Transverse colon (tissue), 4 donors: ENCODE data around the gene CFAP92. TPM values are rescaled to one million over a fixed set of nuclear protein-coding genes. Genes with fewer than 3 reads are reported as not detected.

ENCODE experiments used
- DNase-seq: peaks from one replicate; pipeline ENCODE4 v3.0.0-alpha.2; 2019
- H3K27ac ChIP-seq, 4 donors: fragments of 200-600 bp; sonication (generic); 2 replicates each; pipeline ENCODE4 v1.5.1; 2016 to 2018; ENCODE audit warnings: inconsistent platforms in 4 of 4
- H3K27me3 ChIP-seq: fragments of 200-600 bp; sonication (generic); 2 replicates; pipeline ENCODE4 v1.5.1; 2017; ENCODE audit warnings: inconsistent platforms
- H3K36me3 ChIP-seq, 4 donors: fragments of 200-600 bp; sonication (generic); 2 replicates each; pipeline ENCODE4 v1.5.1; 2017 to 2019; ENCODE audit warnings: inconsistent platforms in 4 of 4
- H3K4me1 ChIP-seq, 4 donors: fragments of 200-600 bp; sonication (generic); 2 replicates each; pipeline ENCODE4 v1.5.1; 2017 to 2020; ENCODE audit warnings: inconsistent platforms in 4 of 4
- H3K4me3 ChIP-seq, 4 donors: fragments of 200-600 bp; sonication (generic); 1 replicate in 1 of 4; 2 replicates in 3 of 4; pipeline versions ENCODE4 v1.5.1 to v1.6.1; 2017 to 2019; ENCODE audit warnings: inconsistent platforms in 4 of 4
- H3K9me3 ChIP-seq, 2 donors: fragments of 200-600 bp; sonication (generic); 2 replicates each; pipeline ENCODE4 v1.5.1; 2017 to 2019; ENCODE audit warnings: inconsistent platforms in 2 of 2
- EP300 ChIP-seq: sonication (generic); formaldehyde crosslinking; IDR thresholded peaks from one replicate; pipeline ENCODE4 v1.6.1; 2017; ENCODE audit warnings: antibody characterized with exemption, low read depth
- POLR2A ChIP-seq: fragments of 450-650 bp; IDR thresholded peaks from one replicate; pipeline ENCODE4 v1.6.1; 2016; ENCODE audit warnings: antibody characterized with exemption, mild to moderate bottlenecking, moderate library complexity
- POLR2AphosphoS5 ChIP-seq, 3 donors: sonication (generic); formaldehyde crosslinking; IDR thresholded peaks; one replicate each; pipeline ENCODE4 v1.6.1; 2016; ENCODE audit warnings: antibody characterized with exemption in 3 of 3
- WGBS, 2 donors: methylation state at CpG; one replicate each; pipeline ENCODE4 v1.1.5; 2018; ENCODE audit warnings: low coverage in 1 of 2; 5-methylcytosine and 5-hydroxymethylcytosine counted together
- in situ Hi-C, 4 donors: fragments of 200-750 bp; cut with MboI; loops; one replicate each; pipeline versions ENCODE4 v1.15.0 to v1.15.1; 2017; ENCODE audit warnings: low sequenced_read_pairs in 3 of 4, low pct_ligation_motif_present in 1 of 4, low pct_unique_long_range_greater_than_20kb in 1 of 4
- intact Hi-C: fragments of 100-400 bp; cut with DNase I; formaldehyde crosslinking; loops from one replicate; pipeline ENCODE4 v1.15.1; 2023; ENCODE audit warnings: low total_unique reads
- total RNA-seq, 4 donors: library from RNA; depleted of rRNA; stranded (reverse); fragments of >200 nt; gene quantifications; one replicate each; pipeline ENCODE4 v1.1.0, GENCODE V29; 2016
- TF ChIP-seq, protein P1 (sequence below), 5 experiments: fragments of 200-600 bp in 3 of 5; fragments of 450-650 bp in 2 of 5; sonication (generic) in 3 of 5; IDR thresholded peaks; 1 replicate in 2 of 5; 2 replicates in 3 of 5; pipeline ENCODE4 v1.5.1; 2016 to 2017; ENCODE audit warnings: antibody characterized with exemption in 5 of 5, inconsistent platforms in 3 of 5, mild to moderate bottlenecking in 2 of 5, moderate library complexity in 1 of 5

CFAP92 gene
- total RNA-seq, 4 donors from 2014 or later = 0.95 to 1.2 TPM; not detected in 2

DNA sequence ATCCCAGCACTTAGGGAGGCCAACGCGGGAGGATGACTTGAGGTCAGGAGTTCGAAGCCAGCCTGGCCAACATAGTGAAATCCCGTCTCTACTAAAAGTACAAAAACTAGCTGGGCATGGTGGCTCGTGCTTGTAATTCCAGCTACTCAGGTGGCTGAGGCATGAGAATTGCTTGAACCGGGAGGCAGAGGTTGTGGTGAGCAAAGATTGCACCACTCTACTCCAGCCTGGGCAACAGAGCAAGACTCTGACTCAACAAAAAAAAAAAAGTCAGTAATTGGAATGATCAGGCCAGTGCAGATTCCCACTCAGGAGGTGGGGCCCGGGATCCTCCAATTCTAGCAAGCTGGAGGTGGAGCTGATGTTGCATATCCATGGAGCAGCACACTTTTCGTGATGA, 5.6 kb downstream of the CFAP92 start:
- in situ Hi-C loops = no loop called here
- Histone ChIP-seq H3K9me3 (no peaks in the 10 kb centered on the region), H3K27ac (no peak overlapping the region), H3K4me3 (no peak overlapping the region), H3K4me1 (peaks cover 0 to 3% (median 1%) of the 10 kb centered on the region in 4 donors), H3K27me3 (peaks cover 5% of the 10 kb centered on the region), H3K36me3 (no peaks in the 10 kb centered on the region)
- intact Hi-C loops = no loop called here
- TF ChIP-seq POLR2AphosphoS5 (IDR thresholded peaks at IDR 0.05) (no peak), EP300 (no peak), POLR2A (no peak)
- TF ChIP-seq, protein P1, sequence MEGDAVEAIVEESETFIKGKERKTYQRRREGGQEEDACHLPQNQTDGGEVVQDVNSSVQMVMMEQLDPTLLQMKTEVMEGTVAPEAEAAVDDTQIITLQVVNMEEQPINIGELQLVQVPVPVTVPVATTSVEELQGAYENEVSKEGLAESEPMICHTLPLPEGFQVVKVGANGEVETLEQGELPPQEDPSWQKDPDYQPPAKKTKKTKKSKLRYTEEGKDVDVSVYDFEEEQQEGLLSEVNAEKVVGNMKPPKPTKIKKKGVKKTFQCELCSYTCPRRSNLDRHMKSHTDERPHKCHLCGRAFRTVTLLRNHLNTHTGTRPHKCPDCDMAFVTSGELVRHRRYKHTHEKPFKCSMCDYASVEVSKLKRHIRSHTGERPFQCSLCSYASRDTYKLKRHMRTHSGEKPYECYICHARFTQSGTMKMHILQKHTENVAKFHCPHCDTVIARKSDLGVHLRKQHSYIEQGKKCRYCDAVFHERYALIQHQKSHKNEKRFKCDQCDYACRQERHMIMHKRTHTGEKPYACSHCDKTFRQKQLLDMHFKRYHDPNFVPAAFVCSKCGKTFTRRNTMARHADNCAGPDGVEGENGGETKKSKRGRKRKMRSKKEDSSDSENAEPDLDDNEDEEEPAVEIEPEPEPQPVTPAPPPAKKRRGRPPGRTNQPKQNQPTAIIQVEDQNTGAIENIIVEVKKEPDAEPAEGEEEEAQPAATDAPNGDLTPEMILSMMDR (IDR thresholded peaks at IDR 0.05) = no peak
- WGBS, 2 donors = 88 to 89% methylated on average over 7 to 8 of the region's 8 CpGs
- no peak for DNase-seq

DNA sequence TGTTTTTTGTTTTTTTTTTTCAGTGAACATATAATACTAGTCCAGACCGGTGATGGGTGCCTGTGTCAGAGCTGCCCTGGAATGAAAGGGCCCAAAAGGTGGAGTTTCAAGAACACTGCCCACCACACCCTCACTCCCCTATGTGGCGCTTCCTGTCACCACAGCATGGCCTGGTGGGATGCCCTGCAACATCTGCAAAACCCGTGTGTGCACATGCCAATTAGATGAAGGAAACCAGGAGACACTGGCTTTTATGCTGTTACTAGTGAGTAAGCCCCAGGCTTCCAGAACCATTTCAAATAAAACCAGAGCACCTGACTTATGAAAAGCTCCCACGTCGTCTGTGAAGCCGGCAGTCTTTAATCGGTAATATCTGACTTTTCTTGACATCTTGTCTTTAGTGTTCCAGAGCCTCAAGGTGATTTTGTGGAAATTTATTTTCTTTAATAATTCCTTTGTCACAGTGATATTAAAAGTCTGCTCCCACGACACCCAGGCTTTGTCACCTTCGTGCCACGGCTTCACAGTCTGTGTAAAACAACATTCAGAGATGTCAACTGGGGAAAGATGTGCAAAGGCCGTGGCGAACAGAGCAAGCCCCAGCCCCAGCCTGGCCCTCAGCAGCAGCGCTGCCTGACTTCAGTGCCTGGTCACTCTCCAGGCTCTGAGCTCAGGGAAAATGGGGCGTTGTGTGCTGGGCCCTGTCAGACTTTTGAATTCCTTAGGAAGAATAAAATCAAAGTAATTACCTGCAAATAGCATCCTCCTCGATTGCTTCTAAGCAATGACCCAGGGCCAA, 6.4 kb downstream of the CFAP92 start:
- intact Hi-C loops (no loop called here), in situ Hi-C loops (no loop called here)
- no peak overlapping the region for H3K27ac ChIP-seq
- H3K36me3 ChIP-seq = no peaks in the 10 kb centered on the region
- DNase-seq = no peak
- peaks cover 1% of the 10 kb centered on the region for H3K27me3 ChIP-seq
- no peaks in the 10 kb centered on the region for H3K4me1 ChIP-seq
- no peak overlapping the region for H3K4me3 ChIP-seq
- H3K9me3 ChIP-seq = no peaks in the 10 kb centered on the region
- 88 to 89% methylated on average over 9 to 15 of the region's 15 CpGs for WGBS, 2 donors
- TF ChIP-seq, protein P1 (IDR thresholded peaks at IDR 0.05) = no peak
- TF ChIP-seq EP300 (no peak), POLR2A (no peak), POLR2AphosphoS5 (IDR thresholded peaks at IDR 0.05) (no peak)

DNA sequence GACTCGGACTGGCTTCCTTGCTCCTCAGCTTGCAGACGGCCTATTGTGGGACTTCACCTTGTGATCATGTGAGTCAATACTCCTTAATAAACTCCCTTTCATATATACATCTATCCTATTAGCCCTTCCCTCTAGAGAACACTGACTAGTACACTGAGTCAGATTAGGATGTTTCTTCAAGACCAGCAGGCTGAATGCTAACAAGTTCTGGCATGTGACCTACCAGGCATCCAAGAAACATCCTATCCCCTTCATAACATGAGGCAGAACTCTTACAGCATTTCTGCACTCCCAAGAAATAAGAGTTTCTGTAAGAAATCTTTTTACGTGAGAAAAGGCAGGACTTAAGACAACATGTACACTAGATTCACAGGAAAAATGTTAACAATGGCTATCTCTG, 9.3 kb downstream of the CFAP92 start:
- 85 to 90% methylated on average over 3 of the region's 3 CpGs for WGBS, 2 donors
- in situ Hi-C loops = no loop called here
- Histone ChIP-seq H3K27me3 (no peaks in the 10 kb centered on the region), H3K4me3 (no peak overlapping the region), H3K4me1 (no peaks in the 10 kb centered on the region), H3K36me3 (no peaks in the 10 kb centered on the region), H3K27ac (no peak overlapping the region), H3K9me3 (no peaks in the 10 kb centered on the region)
- intact Hi-C loops = no loop called here
- TF ChIP-seq POLR2AphosphoS5 (IDR thresholded peaks at IDR 0.05) (no peak), POLR2A (no peak), EP300 (no peak)
- TF ChIP-seq, protein P1 (IDR thresholded peaks at IDR 0.05) = no peak
- no peak for DNase-seq

DNA sequence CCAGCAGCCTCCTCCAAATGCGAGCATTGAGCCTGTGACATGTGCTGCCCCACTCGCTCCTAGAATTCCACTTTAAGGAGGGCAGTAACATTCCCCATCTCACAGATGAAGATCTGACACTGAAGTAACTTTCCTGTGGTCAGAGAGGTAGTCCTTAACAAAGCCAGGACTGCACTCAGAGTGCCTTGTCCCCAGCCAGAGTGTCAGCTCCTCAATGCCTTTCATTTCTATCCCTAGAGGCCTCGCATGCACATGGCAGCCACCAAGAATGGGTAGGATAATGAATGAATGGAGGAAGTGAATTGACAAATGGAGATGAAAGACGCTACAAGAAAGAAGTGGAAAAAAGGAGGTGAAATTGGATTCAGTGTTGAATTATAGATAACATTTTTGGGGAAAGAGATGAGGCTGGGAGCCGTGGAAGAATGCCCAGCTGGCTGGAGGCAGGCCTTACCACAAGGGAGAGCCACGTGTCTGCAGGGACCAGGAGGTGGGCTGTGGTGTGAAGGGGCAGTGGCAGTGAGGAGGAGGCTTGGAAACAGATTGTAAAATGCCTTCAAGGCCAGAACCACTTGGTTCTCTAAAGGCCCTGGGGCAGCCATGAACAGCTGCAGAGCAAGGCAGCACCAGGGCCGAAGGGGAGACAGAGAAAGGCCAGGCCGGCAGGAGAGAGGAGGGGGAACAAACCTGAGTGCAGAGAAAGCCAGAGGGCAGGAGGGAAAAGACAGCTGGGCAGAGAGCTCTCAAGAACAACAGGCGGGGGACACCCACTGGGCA, 10.4 kb downstream of the CFAP92 start:
- H3K27ac ChIP-seq = no peak overlapping the region
- TF ChIP-seq, protein P1 (IDR thresholded peaks at IDR 0.05) = no peak
- TF ChIP-seq EP300 (no peak), POLR2AphosphoS5 (IDR thresholded peaks at IDR 0.05) (no peak), POLR2A (no peak)
- H3K27me3 ChIP-seq = no peaks in the 10 kb centered on the region
- H3K4me1 ChIP-seq = no peaks in the 10 kb centered on the region
- WGBS, 2 donors = 80 to 85% methylated on average over 7 to 9 of the region's 9 CpGs
- no peaks in the 10 kb centered on the region for H3K36me3 ChIP-seq
- no peak overlapping the region for H3K4me3 ChIP-seq
- DNase-seq = no peak
- no peaks in the 10 kb centered on the region for H3K9me3 ChIP-seq
- intact Hi-C loops = no loop called here
- in situ Hi-C loops = no loop called here
